ENCODE data around the gene SLCO1B3. TPM values are rescaled to one million over a fixed set of nuclear protein-coding genes. Genes with fewer than 3 reads are reported as not detected.

SLCO1B3 gene
- total and polyA plus RNA-seq, 2 of the 8 experiments (the other 6 are each of a cell fraction or from before 2014, with no cell fraction given): not detected

DNA sequence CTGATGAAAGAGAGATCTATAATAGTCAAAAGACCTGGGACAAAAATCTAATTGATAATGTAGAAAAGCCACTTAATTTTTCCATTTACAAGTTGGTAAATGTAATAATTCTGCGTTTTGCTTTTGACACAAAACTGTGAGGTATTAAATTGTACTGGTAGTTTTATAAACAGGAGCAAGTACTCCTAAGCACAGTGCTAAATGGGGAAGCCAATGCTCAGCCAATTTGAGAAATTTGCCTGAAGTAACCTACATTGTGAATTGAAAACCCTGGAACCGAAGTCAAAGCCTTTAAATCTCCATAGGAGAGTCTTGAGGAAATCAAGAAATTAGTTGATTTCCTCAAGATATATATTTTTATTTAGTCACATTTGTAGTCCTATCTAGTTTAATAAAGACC, 152.8 kb downstream of the SLCO1B3 start:
- Histone ChIP-seq H4K5ac (ENCODE audit: insufficient read length, low read depth, low read length) (no peak overlapping the region), H3K18ac (ENCODE audit: extremely low read depth, low read length) (no peak overlapping the region), H3K56ac (replicated peaks; ENCODE audit: insufficient read length, low read depth, low read length) (no peak overlapping the region), H2AFZ (ENCODE audit: low read length) (no peak overlapping the region), H3K14ac (ENCODE audit: insufficient read length) (no peak overlapping the region), H3K4me3 (ENCODE audit: extremely low read depth in 1 of 4, insufficient read depth in 2 of 4, low read depth in 3 of 4, low read length in 4 of 4) (no peak overlapping the region), H2BK15ac (ENCODE audit: low read length) (no peak overlapping the region), H2AK5ac (ENCODE audit: low read depth, low read length) (no peak overlapping the region), H3K4me2 (ENCODE audit: insufficient read depth in 1 of 2, low read depth in 2 of 2, low read length in 2 of 2) (no peak overlapping the region), H4K91ac (replicated peaks; ENCODE audit: insufficient read length, low read length) (no peak overlapping the region), H3K79me2 (ENCODE audit: control insufficient read depth in 1 of 2, insufficient read depth in 2 of 2, low read length in 2 of 2) (no peaks in the 10 kb centered on the region), H2BK20ac (ENCODE audit: low read length) (no peak overlapping the region), H3K36me3 (ENCODE audit: control insufficient read depth in 2 of 4, insufficient read depth in 4 of 4, low read length in 3 of 4) (no peaks in the 10 kb centered on the region), H3K9ac (replicated peaks in 1 of 4; ENCODE audit: extremely low read depth in 1 of 4, low read depth in 3 of 4, low read length in 3 of 4) (no peak overlapping the region), H3K4ac (replicated peaks; ENCODE audit: insufficient read length, low read depth, low read length) (no peak overlapping the region), H2BK120ac (replicated peaks; ENCODE audit: low read depth, low read length) (no peak overlapping the region), H3K23ac (ENCODE audit: insufficient read length) (no peak overlapping the region), H3K4me1 (replicated peaks in 1 of 4; ENCODE audit: control insufficient read depth in 3 of 4, insufficient read depth in 4 of 4, low read length in 3 of 4) (no peaks in the 10 kb centered on the region), H2BK5ac (ENCODE audit: low read depth, low read length) (no peak overlapping the region), H3K27me3 (replicated peaks in 1 of 4; ENCODE audit: control insufficient read depth in 3 of 4, extremely low read depth in 1 of 4, insufficient read depth in 3 of 4, low read length in 3 of 4) (no peaks in the 10 kb centered on the region), H3K27ac (ENCODE audit: low read depth, low read length) (no peak overlapping the region), H4K8ac (ENCODE audit: extremely low read depth, insufficient read depth, low read length) (no peak overlapping the region), H3K9me3 (ENCODE audit: insufficient read depth in 2 of 2, low read depth in 1 of 2, low read length in 1 of 2) (peaks cover 3 to 10% of the 10 kb centered on the region in 2 experiments; a peak in 2 of 4 replicates), H3K23me2 (ENCODE audit: low read depth, low read length) (no peaks in the 10 kb centered on the region), H3K79me1 (ENCODE audit: low read depth, low read length) (no peaks in the 10 kb centered on the region), H4K20me1 (replicated peaks in 1 of 2; ENCODE audit: control insufficient read depth in 1 of 2, insufficient read depth in 2 of 2, low read length in 2 of 2) (no peaks in the 10 kb centered on the region), H2BK12ac (ENCODE audit: low read depth, low read length) (no peak overlapping the region)
- POLR2A ChIA-PET (ENCODE audit: partially characterized antibody): no interaction called here
- TF ChIP-seq, protein P1, sequence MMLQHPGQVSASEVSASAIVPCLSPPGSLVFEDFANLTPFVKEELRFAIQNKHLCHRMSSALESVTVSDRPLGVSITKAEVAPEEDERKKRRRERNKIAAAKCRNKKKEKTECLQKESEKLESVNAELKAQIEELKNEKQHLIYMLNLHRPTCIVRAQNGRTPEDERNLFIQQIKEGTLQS (IDR thresholded peaks at IDR 0.05; ENCODE audit: insufficient read depth, low read depth, low read length): no peak
- TF ChIP-seq EP300 (IDR thresholded peaks at IDR 0.05; ENCODE audit: borderline replicate concordance in 1 of 2, low read depth in 2 of 2, low read length in 2 of 2): no peak
- TF ChIP-seq BACH1 (IDR thresholded peaks at IDR 0.05; ENCODE audit: low read length): no peak
- TF ChIP-seq GTF2F1 (IDR thresholded peaks at IDR 0.05; ENCODE audit: borderline replicate concordance, low read depth, low read length): no peak
- TF ChIP-seq POLR2AphosphoS5 (IDR thresholded peaks at IDR 0.05; ENCODE audit: low read depth, low read length): no peak
- no peak for TF ChIP-seq TEAD4 (IDR thresholded peaks at IDR 0.05; ENCODE audit: low read depth, low read length)
- 92% methylated on average over 2 of the region's 2 CpGs; no CpG with 5 or more reads in 1 of the 2 experiments for WGBS, 2 experiments (ENCODE audit: extremely low coverage in 1 of 2, insufficient coverage in 1 of 2, insufficient read length in 1 of 2, insufficient replicate concordance in 2 of 2, low coverage in 1 of 2, low lambda C conversion rate in 2 of 2, missing lambda C conversion rate in 1 of 2)
- FAIRE-seq (no peak), DNase-seq (ENCODE audit: low read depth in 1 of 2, low spot score in 2 of 2) (no peak)
- CTCF ChIA-PET (ENCODE audit: partially characterized antibody): no interaction called here

Data from H1 (cell line).